ENCODE measurements around the gene GOLGA8S. TPM values are rescaled to one million over a fixed set of nuclear protein-coding genes. Genes with fewer than 3 reads are reported as not detected.

The GOLGA8S gene
- total and polyA plus RNA-seq, 2 experiments from 2014 or later = 0.05 TPM; not detected in 1

- TF ChIP-seq ZNF331 (CRISPR knock-in tag; IDR thresholded peaks at IDR 0.05; ENCODE audit: low read depth) (no peak), POLR2AphosphoS5 (IDR thresholded peaks at IDR 0.05; ENCODE audit: low read depth) (no peak), REST (IDR thresholded peaks at IDR 0.05; ENCODE audit: unreplicated experiment) (no peak), ETS1 (IDR thresholded peaks at IDR 0.05) (no peak)
These were observed 49.0 kb downstream of the GOLGA8S start (continued) for GRCh38 chr15:23403550-23403949.

- H3K27ac ChIP-seq (ENCODE audit: low read depth) = no peak overlapping the region
- no peaks in the 10 kb centered on the region for H3F3A ChIP-seq (replicated peaks; ENCODE audit: low read depth)
- no peaks in the 10 kb centered on the region for H3K79me2 ChIP-seq (replicated peaks; ENCODE audit: insufficient read depth)
- no peak for ATAC-seq
- no peaks in the 10 kb centered on the region for H3K36me3 ChIP-seq (ENCODE audit: insufficient read depth)
- H3K4me2 ChIP-seq = no peak overlapping the region
- no peak for DNase-seq (ENCODE audit: low spot score)
- no peaks in the 10 kb centered on the region for H3K4me1 Mint-ChIP-seq
- no peaks in the 10 kb centered on the region for H3K4me1 ChIP-seq (ENCODE audit: insufficient read depth)
- H3K4me3 ChIP-seq = no peak overlapping the region
- H3K4me3 Mint-ChIP-seq = no peak overlapping the region
- H3K27me3 Mint-ChIP-seq (ENCODE audit: insufficient read depth, low read depth, poor library complexity) = peaks cover 7% of the 10 kb centered on the region
- no peak overlapping the region for H2AFZ ChIP-seq
- no peak overlapping the region for H3K27ac Mint-ChIP-seq
- H3K36me3 Mint-ChIP-seq (ENCODE audit: low read depth) = peaks cover 10% of the 10 kb centered on the region; the same call in 2 of the 3 replicates
- H3K9me3 Mint-ChIP-seq = peaks cover 72% of the 10 kb centered on the region
- no peaks in the 10 kb centered on the region for H4K20me1 ChIP-seq (replicated peaks; ENCODE audit: insufficient read depth)
- H3K9me2 ChIP-seq (ENCODE audit: insufficient read depth) = no peaks in the 10 kb centered on the region
- no peaks in the 10 kb centered on the region for H3K27me3 ChIP-seq (ENCODE audit: insufficient read depth)
- TF ChIP-seq ETS1 (IDR thresholded peaks at IDR 0.05) = no peak
- no peak for TF ChIP-seq ZNF114 (CRISPR knock-in tag; IDR thresholded peaks at IDR 0.05)
- TF ChIP-seq EZH2 (IDR thresholded peaks at IDR 0.05; ENCODE audit: low read depth, unreplicated experiment) = no peak
- TF ChIP-seq ZNF462 (CRISPR knock-in tag; IDR thresholded peaks at IDR 0.05) = no peak
- TF ChIP-seq STAT1 (IDR thresholded peaks at IDR 0.05; ENCODE audit: unreplicated experiment) = no peak
- no peak for TF ChIP-seq NANOG (IDR thresholded peaks at IDR 0.05; ENCODE audit: borderline replicate concordance)
- no peak for TF ChIP-seq REST (IDR thresholded peaks at IDR 0.05; ENCODE audit: unreplicated experiment)
These were observed 57.3 kb downstream of the GOLGA8S start for GRCh38 chr15:23411841-23412240.
